Measurements from ENCODE around the gene MEAF6. TPM values are rescaled to one million over a fixed set of nuclear protein-coding genes. Genes with fewer than 3 reads are reported as not detected.

The MEAF6 gene
- total RNA-seq, 1 experiment from 2014 or later, result 112 TPM

DNA sequence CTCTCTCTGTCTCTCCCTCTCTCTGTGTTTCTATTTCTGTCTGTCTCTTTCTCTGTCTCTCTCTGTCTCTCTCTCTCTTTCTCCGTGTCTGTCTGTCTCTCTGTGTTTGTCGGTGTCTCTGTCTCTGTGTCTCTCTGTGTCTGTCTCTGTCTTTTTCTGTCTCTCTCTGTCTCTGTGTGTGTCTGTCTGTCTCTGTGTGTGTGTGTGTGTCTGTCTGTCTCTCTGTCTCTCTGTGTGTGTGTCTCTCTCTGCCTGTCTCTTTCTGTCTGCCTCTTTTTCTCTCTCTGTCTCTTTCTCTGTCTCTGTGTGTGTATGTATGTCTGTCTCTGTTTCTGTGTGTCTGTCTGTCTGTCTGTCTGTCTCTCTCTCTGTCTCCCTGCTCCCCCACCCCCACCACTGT lies 71.9 kb downstream of the MEAF6 start:
- Histone ChIP-seq H3K27me3 (replicated peaks) (peaks cover 6% of the 10 kb centered on the region; the same call in 1 of the 2 replicates), H3K4me3 (no peak overlapping the region), H3K36me3 (no peaks in the 10 kb centered on the region), H3K9me3 (replicated peaks) (no peaks in the 10 kb centered on the region), H3K4me1 (replicated peaks) (no peaks in the 10 kb centered on the region), H3K27ac (no peak overlapping the region)
- DNase-seq (ENCODE audit: low read depth in 1 of 2, low spot score in 2 of 2), result no peak

Other genes with a start within 250 kb of the MEAF6 start
- gene ZC3H12A, start 40.2 kb downstream of the MEAF6 start, total RNA-seq (2014; rRNA removed; shearing (Covaris generic)), result 4.0 and 7.1 TPM in 2 replicates
- 13.2 and 40.3 TPM in 2 replicates for gene SNIP1, start 39.5 kb upstream of the MEAF6 start, total RNA-seq (2014; rRNA removed; shearing (Covaris generic))
- gene DNALI1, start 42.2 kb upstream of the MEAF6 start, total RNA-seq (2014; rRNA removed; shearing (Covaris generic)), result 0.28 and 1.0 TPM in 2 replicates
- gene GNL2, start 81.2 kb upstream of the MEAF6 start, total RNA-seq (2014; rRNA removed; shearing (Covaris generic)), result 69.5 and 71.1 TPM in 2 replicates
- not detected in 2 replicates for gene RSPO1, start 120.1 kb upstream of the MEAF6 start, total RNA-seq (2014; rRNA removed; shearing (Covaris generic))
- gene CDCA8, start 177.8 kb upstream of the MEAF6 start, total RNA-seq (2014; rRNA removed; shearing (Covaris generic)), result 10.3 and 28.8 TPM in 2 replicates

Data from SJSA1 (cell line).